ENCODE results near the gene XIRP2.

Gene XIRP2

GRCh38 chr2:167293943-167294775, 405.9 kb downstream of the XIRP2 start:
- Histone ChIP-seq H3K9ac (no peak overlapping the region), H4K20me1 (ENCODE audit: insufficient read depth) (no peaks in the 10 kb centered on the region), H3K4me3 (IDR thresholded peaks at IDR 0.05; ENCODE audit: insufficient read depth, low read depth, low read length) (no peak overlapping the region), H3K27ac (no peak overlapping the region), H3K4me1 (ENCODE audit: low read depth, poor library complexity, severe bottlenecking) (peaks cover 15% of the 10 kb centered on the region), H3K4me2 (peak overlapping the region; percentile 87), H3K27me3 (ENCODE audit: insufficient read depth, low read depth) (peaks cover 8% of the 10 kb centered on the region; the same call in 1 of the 2 replicates), H3K79me2 (ENCODE audit: insufficient read depth, low read depth) (no peaks in the 10 kb centered on the region), H2AFZ (ENCODE audit: low read depth) (no peak overlapping the region; the same call in 1 of the 2 replicates), H3K36me3 (ENCODE audit: insufficient read depth) (no peaks in the 10 kb centered on the region)
- TF ChIP-seq CTCF (conservative IDR thresholded peaks at IDR 0.05; ENCODE audit: low read depth, low read length), result no peak

- Histone ChIP-seq H3K4me1 (ENCODE audit: low read depth, poor library complexity, severe bottlenecking) (peaks cover 15% of the 10 kb centered on the region), H3K79me2 (ENCODE audit: insufficient read depth, low read depth) (no peaks in the 10 kb centered on the region), H3K27me3 (ENCODE audit: insufficient read depth, low read depth) (peaks cover 8% of the 10 kb centered on the region; the same call in 1 of the 2 replicates), H3K9ac (no peak overlapping the region), H3K36me3 (ENCODE audit: insufficient read depth) (no peaks in the 10 kb centered on the region), H3K4me2 (peak overlapping the region; percentile 87), H4K20me1 (ENCODE audit: insufficient read depth) (no peaks in the 10 kb centered on the region), H3K27ac (no peak overlapping the region), H2AFZ (ENCODE audit: low read depth) (no peak overlapping the region), H3K4me3 (IDR thresholded peaks at IDR 0.05; ENCODE audit: insufficient read depth, low read depth, low read length) (no peak overlapping the region)
- no peak for TF ChIP-seq CTCF (conservative IDR thresholded peaks at IDR 0.05; ENCODE audit: low read depth, low read length)
These were observed 406.5 kb downstream of the XIRP2 start for GRCh38 chr2:167294776-167295140.

GRCh38 chr2:167297292-167297691, 409.0 kb downstream of the XIRP2 start:
- no peak overlapping the region for H3K9ac ChIP-seq
- no peaks in the 10 kb centered on the region for H3K79me2 ChIP-seq (ENCODE audit: insufficient read depth, low read depth)
- no peak overlapping the region for H3K4me3 ChIP-seq (IDR thresholded peaks at IDR 0.05; ENCODE audit: insufficient read depth, low read depth, low read length)
- no peak overlapping the region for H3K4me2 ChIP-seq
- H2AFZ ChIP-seq (ENCODE audit: low read depth), result no peak overlapping the region
- H4K20me1 ChIP-seq (ENCODE audit: insufficient read depth), result no peaks in the 10 kb centered on the region
- H3K36me3 ChIP-seq (ENCODE audit: insufficient read depth), result no peaks in the 10 kb centered on the region
- no peak for TF ChIP-seq CTCF (conservative IDR thresholded peaks at IDR 0.05; ENCODE audit: low read depth, low read length)
- H3K27me3 ChIP-seq (ENCODE audit: insufficient read depth, low read depth), result peaks cover 8% of the 10 kb centered on the region; the same call in 1 of the 2 replicates
- H3K27ac ChIP-seq, result no peak overlapping the region
- peaks cover 11% of the 10 kb centered on the region for H3K4me1 ChIP-seq (ENCODE audit: low read depth, poor library complexity, severe bottlenecking)

DNA sequence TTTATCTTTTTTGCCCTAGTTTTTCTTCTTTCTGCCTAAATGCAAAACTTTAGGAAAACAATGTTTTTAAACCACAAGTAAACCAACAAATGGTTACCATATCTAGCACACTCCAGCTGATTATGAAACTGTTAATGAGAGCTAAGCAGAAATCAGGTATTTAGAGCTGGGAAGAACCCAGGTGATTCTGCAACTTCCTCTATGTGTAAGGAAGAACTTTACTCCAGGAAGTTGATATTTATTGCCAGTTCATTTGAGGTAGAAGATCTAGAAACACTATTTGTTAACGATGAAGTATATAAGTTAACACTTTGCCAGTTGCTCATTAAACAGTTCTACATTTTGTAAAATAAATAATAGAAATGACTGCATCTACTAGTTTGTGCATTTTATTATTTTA, 409.7 kb downstream of the XIRP2 start:
- H4K20me1 ChIP-seq (ENCODE audit: insufficient read depth), result no peaks in the 10 kb centered on the region
- no peak overlapping the region for H3K4me2 ChIP-seq
- H3K27ac ChIP-seq, result no peak overlapping the region
- no peaks in the 10 kb centered on the region for H3K36me3 ChIP-seq (ENCODE audit: insufficient read depth)
- H3K27me3 ChIP-seq (ENCODE audit: insufficient read depth, low read depth), result peaks cover 8% of the 10 kb centered on the region; the same call in 1 of the 2 replicates
- no peaks in the 10 kb centered on the region for H3K79me2 ChIP-seq (ENCODE audit: insufficient read depth, low read depth)
- H3K9ac ChIP-seq, result no peak overlapping the region
- H3K4me3 ChIP-seq (IDR thresholded peaks at IDR 0.05; ENCODE audit: insufficient read depth, low read depth, low read length), result no peak overlapping the region
- no peak for TF ChIP-seq CTCF (conservative IDR thresholded peaks at IDR 0.05; ENCODE audit: low read depth, low read length)
- H2AFZ ChIP-seq (ENCODE audit: low read depth), result no peak overlapping the region
- H3K4me1 ChIP-seq (ENCODE audit: low read depth, poor library complexity, severe bottlenecking), result peaks cover 11% of the 10 kb centered on the region
